ENCODE results near the gene IQGAP2.
"Not testable (repeated sequence)": the region's sequence is repeated elsewhere in the genome, so short reads cannot be mapped to it uniquely, and the experiment has no call there.

Gene IQGAP2, protein sequence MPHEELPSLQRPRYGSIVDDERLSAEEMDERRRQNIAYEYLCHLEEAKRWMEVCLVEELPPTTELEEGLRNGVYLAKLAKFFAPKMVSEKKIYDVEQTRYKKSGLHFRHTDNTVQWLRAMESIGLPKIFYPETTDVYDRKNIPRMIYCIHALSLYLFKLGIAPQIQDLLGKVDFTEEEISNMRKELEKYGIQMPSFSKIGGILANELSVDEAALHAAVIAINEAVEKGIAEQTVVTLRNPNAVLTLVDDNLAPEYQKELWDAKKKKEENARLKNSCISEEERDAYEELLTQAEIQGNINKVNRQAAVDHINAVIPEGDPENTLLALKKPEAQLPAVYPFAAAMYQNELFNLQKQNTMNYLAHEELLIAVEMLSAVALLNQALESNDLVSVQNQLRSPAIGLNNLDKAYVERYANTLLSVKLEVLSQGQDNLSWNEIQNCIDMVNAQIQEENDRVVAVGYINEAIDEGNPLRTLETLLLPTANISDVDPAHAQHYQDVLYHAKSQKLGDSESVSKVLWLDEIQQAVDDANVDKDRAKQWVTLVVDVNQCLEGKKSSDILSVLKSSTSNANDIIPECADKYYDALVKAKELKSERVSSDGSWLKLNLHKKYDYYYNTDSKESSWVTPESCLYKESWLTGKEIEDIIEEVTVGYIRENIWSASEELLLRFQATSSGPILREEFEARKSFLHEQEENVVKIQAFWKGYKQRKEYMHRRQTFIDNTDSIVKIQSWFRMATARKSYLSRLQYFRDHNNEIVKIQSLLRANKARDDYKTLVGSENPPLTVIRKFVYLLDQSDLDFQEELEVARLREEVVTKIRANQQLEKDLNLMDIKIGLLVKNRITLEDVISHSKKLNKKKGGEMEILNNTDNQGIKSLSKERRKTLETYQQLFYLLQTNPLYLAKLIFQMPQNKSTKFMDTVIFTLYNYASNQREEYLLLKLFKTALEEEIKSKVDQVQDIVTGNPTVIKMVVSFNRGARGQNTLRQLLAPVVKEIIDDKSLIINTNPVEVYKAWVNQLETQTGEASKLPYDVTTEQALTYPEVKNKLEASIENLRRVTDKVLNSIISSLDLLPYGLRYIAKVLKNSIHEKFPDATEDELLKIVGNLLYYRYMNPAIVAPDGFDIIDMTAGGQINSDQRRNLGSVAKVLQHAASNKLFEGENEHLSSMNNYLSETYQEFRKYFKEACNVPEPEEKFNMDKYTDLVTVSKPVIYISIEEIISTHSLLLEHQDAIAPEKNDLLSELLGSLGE (N-terminal part only)

GRCh38 chr5:76402886-76403765, at the start of gene IQGAP2:
IQGAP2 (plus strand) TSS chr5:76403285; CDS start chr5:76403546, 261 bp downstream.
- no peaks in the 10 kb centered on the region for H3K9me3 Mint-ChIP-seq
- peaks cover 9% of the 10 kb centered on the region for H3K27me3 Mint-ChIP-seq
- H3K4me1 Mint-ChIP-seq: peaks cover 20% of the 10 kb centered on the region
- H3K36me3 Mint-ChIP-seq: peaks cover 2% of the 10 kb centered on the region
- H3K4me3 Mint-ChIP-seq: peak within 1 kb of the TSS; percentile 97
- H3K27ac Mint-ChIP-seq: peak within 1 kb of the TSS; percentile 98
- ATAC-seq (ENCODE audit: low read depth): peak; percentile 63
- peak; percentile 81 to 90 for DNase-seq (ENCODE audit: low spot score in 2 of 2)

DNA sequence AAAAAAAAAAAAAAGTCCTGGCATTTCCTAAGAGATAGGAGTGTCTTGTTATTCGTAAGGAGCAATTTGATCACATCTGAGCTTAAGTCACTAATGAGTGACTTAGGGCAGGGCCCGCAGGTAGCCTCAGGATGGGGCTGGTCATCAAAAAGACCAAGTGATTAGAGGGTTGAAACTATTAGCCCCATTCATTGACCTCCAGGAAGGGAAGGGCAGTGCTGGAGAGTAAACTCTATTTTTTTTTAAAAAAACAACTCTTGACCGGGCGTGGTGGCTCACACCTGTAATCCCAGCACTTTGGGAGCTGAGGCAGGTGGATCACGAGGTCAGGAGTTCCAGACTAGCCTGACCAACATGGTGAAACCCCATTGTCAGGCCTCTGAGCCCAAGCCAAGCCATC, 46.2 kb upstream of the IQGAP2 start:
- Mint-ChIP-seq H3K4me1 (peaks cover 2% of the 10 kb centered on the region), H3K27ac (no peak overlapping the region), H3K36me3 (no peaks in the 10 kb centered on the region), H3K9me3 (no peaks in the 10 kb centered on the region), H3K27me3 (peaks cover 12% of the 10 kb centered on the region), H3K4me3 (no peak overlapping the region)
- DNase-seq (ENCODE audit: low spot score in 2 of 2): no peak
- no peak for ATAC-seq (ENCODE audit: low read depth)

GRCh38 chr5:76363352-76364225, 39.5 kb upstream of the IQGAP2 start:
- peak overlapping the region; percentile 64 for H3K27ac Mint-ChIP-seq

DNA sequence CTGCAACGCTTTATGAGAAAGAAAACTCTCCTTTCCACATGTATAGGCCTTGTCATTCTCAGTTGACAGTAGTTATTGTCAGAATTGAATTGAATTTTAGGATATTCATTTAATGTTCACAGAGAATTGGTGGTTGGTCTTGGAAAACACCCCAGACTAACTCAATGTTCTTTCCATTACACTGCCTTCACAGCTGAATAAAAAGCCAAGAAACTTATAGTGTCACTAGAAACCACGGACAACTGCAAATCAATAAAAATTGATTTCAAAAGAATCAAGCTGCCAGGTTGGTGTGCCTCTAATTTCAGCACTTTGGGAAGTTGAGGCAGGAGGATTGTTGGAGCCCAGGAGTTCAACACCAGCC, 38.9 kb upstream of the IQGAP2 start:
- no peaks in the 10 kb centered on the region for H3K9me3 Mint-ChIP-seq
- ATAC-seq (ENCODE audit: low read depth) (no peak), DNase-seq (ENCODE audit: low spot score in 2 of 2) (no peak)
- no peaks in the 10 kb centered on the region for H3K4me1 Mint-ChIP-seq
- H3K27ac Mint-ChIP-seq: peak overlapping the region; percentile 64
- H3K36me3 Mint-ChIP-seq: no peaks in the 10 kb centered on the region
- H3K4me3 Mint-ChIP-seq: no peak overlapping the region
- peaks cover 7% of the 10 kb centered on the region for H3K27me3 Mint-ChIP-seq

More at GRCh38 chr5:76363352-76364225, 39.5 kb upstream of the IQGAP2 start:
- Mint-ChIP-seq H3K4me1 (no peaks in the 10 kb centered on the region), H3K27me3 (peaks cover 4% of the 10 kb centered on the region), H3K9me3 (no peaks in the 10 kb centered on the region), H3K4me3 (no peak overlapping the region), H3K36me3 (no peaks in the 10 kb centered on the region)
- DNase-seq (ENCODE audit: low spot score in 2 of 2): no peak
- no peak for ATAC-seq (ENCODE audit: low read depth)

DNA sequence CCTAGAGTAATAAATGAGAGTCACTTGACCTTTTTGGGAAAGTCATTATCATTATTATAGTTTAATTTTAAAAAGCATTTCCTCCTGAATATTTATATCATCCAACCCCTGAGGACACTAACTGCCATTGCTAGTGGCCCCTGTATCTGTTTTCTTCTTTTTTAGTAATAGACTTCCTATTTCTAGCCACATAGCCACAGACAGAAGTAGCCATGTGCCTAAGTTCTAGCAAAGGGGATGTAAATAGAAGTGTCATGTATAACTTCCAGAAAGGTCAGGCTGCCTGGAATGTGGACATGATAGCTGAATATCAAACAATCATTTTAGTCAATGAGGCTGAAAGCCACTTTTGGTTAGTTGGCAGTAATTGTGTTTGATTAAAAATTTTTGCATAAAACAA, 37.5 kb upstream of the IQGAP2 start:
- DNase-seq (ENCODE audit: low spot score in 2 of 2) (no peak), ATAC-seq (ENCODE audit: low read depth) (no peak)
- Mint-ChIP-seq H3K4me1 (no peaks in the 10 kb centered on the region), H3K27me3 (peaks cover 5% of the 10 kb centered on the region), H3K4me3 (no peak overlapping the region), H3K36me3 (no peaks in the 10 kb centered on the region), H3K27ac (no peak overlapping the region), H3K9me3 (no peaks in the 10 kb centered on the region)

- DNase-seq (ENCODE audit: low spot score in 2 of 2) (no peak), ATAC-seq (ENCODE audit: low read depth) (no peak)
- no peak overlapping the region for H3K4me3 Mint-ChIP-seq
- no peaks in the 10 kb centered on the region for H3K36me3 Mint-ChIP-seq
- no peak overlapping the region for H3K27ac Mint-ChIP-seq
- H3K9me3 Mint-ChIP-seq: no peaks in the 10 kb centered on the region
- peaks cover 3% of the 10 kb centered on the region for H3K27me3 Mint-ChIP-seq
- no peaks in the 10 kb centered on the region for H3K4me1 Mint-ChIP-seq
Measured at GRCh38 chr5:76366596-76366995, 36.5 kb upstream of the IQGAP2 start.

DNA sequence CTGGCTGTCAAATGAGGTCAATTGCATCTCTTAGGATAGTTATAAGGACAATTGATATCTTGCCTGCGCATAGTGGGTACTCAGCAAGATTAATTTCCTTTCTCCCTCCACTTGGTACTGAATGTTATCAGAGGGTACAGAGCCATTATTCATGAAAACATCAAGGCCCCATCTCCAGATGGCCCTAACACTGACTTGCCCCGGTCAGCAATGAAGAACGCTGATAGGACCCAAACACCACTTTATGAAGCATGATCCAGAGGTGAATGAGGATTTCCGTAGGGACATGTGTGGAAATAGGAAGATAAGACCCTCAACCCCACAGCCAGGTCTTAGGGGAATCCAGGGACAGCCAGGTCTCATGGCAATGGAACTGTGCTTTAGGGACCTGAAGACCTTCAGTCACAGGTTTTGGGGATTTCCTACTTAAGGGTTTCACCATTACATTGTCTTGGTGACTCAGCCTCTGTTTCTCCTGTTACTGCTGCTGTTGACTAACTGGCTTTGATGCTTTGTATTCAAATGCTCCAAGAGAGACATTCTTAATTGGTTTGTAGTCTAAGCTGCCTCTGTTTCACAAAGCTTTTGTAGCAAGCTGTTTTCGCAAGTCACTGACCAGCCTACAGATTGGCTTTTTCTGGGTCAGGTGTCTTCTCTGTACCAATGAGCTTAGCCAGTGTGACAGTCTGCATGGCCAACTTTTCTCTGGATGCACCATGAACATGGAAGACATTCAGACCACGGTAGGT, 35.3 kb upstream of the IQGAP2 start:
- Mint-ChIP-seq H3K4me3 (no peak overlapping the region), H3K27me3 (peaks cover 3% of the 10 kb centered on the region), H3K4me1 (no peaks in the 10 kb centered on the region), H3K36me3 (no peaks in the 10 kb centered on the region), H3K9me3 (no peaks in the 10 kb centered on the region), H3K27ac (no peak overlapping the region)
- DNase-seq (ENCODE audit: low spot score in 2 of 2) (no peak), ATAC-seq (ENCODE audit: low read depth) (no peak)

DNA sequence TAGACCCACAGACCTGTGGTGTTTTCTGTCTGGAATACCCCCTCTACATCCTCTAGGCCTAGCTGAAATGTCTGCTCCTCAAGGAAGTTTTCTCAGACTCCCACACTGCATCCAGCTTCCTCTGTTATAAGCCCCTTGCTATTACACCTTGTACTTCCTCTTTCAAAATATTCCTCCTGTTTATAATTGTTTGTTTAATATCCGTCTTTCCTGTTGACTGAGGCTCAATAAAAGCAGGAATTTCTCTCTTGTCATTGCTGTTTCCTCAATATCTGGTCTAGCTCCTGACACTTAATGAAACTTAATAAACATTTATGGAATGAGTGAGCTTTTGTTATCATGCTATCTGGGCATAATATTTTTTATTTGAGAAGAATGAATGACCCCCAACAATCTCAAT, 34.1 kb upstream of the IQGAP2 start:
- ATAC-seq (ENCODE audit: low read depth): no peak
- Mint-ChIP-seq H3K27ac (no peak overlapping the region), H3K27me3 (peaks cover 3% of the 10 kb centered on the region), H3K9me3 (no peaks in the 10 kb centered on the region), H3K4me3 (no peak overlapping the region), H3K4me1 (no peaks in the 10 kb centered on the region), H3K36me3 (no peaks in the 10 kb centered on the region)
- no peak for DNase-seq (ENCODE audit: low spot score in 2 of 2)

DNA sequence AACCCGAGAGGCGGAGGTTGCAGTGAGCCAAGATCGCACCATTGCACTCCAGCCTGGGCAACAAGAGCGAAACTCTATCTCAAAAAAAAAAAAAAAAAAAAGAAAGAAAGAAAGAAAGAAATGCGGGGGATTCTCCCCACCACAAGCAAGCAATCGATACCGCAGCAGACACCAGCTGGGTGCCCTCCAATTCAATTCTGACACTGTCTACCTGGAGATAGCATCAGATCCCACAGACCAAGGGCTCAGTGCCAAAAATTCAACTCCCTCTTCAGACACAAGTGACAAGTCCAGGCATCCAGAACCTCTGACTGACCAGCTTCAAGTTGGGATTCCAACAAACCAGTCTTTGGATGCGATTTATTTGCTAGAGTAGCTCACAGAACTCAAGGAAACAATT, 33.4 kb upstream of the IQGAP2 start:
- not testable (repeated sequence) for H3K27me3 Mint-ChIP-seq; H3K4me3 Mint-ChIP-seq; ATAC-seq (ENCODE audit: low read depth); H3K9me3 Mint-ChIP-seq; H3K36me3 Mint-ChIP-seq; H3K4me1 Mint-ChIP-seq; H3K27ac Mint-ChIP-seq; DNase-seq (ENCODE audit: low spot score in 2 of 2)

DNA sequence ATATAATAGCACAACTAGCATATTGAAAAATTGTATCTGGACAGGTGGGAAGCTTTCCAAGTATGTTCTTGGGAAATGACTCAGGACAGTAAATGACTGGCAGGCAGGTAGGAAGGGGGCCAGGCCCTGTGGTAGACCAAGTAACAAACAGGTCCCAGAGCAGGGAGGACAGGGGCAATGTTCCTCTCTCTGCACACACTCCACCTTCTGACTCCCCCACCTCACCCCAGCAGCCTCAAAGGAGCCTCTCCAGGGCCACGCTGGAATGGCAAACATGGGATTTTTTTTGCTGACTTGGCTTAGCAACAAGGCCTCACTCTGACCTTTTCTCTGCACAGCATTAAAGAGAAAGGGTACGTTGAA, 31.1 kb upstream of the IQGAP2 start:
- no peak overlapping the region for H3K4me3 Mint-ChIP-seq
- H3K4me1 Mint-ChIP-seq: no peaks in the 10 kb centered on the region
- ATAC-seq (ENCODE audit: low read depth): no peak
- H3K27me3 Mint-ChIP-seq: peaks cover 3% of the 10 kb centered on the region
- no peaks in the 10 kb centered on the region for H3K36me3 Mint-ChIP-seq
- DNase-seq (ENCODE audit: low spot score in 2 of 2): no peak
- H3K27ac Mint-ChIP-seq: no peak overlapping the region
- no peaks in the 10 kb centered on the region for H3K9me3 Mint-ChIP-seq

- DNase-seq (ENCODE audit: low spot score in 2 of 2) (no peak), ATAC-seq (ENCODE audit: low read depth) (no peak)
- no peaks in the 10 kb centered on the region for H3K9me3 Mint-ChIP-seq
- H3K27me3 Mint-ChIP-seq: peaks cover 3% of the 10 kb centered on the region
- no peak overlapping the region for H3K4me3 Mint-ChIP-seq
- no peak overlapping the region for H3K27ac Mint-ChIP-seq
- no peaks in the 10 kb centered on the region for H3K36me3 Mint-ChIP-seq
- H3K4me1 Mint-ChIP-seq: no peaks in the 10 kb centered on the region
Measured at GRCh38 chr5:76372323-76373054, 30.6 kb upstream of the IQGAP2 start.
